WTC11 (cell line): ENCODE data around the gene SSH2. TPM values are rescaled to one million over a fixed set of nuclear protein-coding genes. Genes with fewer than 3 reads are reported as not detected.

Experiments used
- ATAC-seq: fragments of 200-7000 bp; cut with Tn5 transposase; 2 replicates; pipeline ENCODE4 v1.10.0; 2021; ENCODE audit warnings: mild to moderate bottlenecking, moderate library complexity
- CTCF ChIA-PET: fragments of 300-600 bp; sonication (Branson Sonifier 250); formaldehyde crosslinking; loops from one replicate; lab custom pipeline; 2021; ENCODE audit warnings: antibody characterized with exemption; lab: Charles Lee
- POLR2A ChIA-PET: fragments of 350-600 bp; sonication (Branson Sonifier 250); formaldehyde crosslinking; loops from one replicate; lab custom pipeline; 2021; ENCODE audit warnings: antibody characterized with exemption; lab: Charles Lee
- DNase-seq: peaks from one replicate; pipeline ENCODE4 v3.0.0; 2021; ENCODE audit warnings: low spot score
- H3K27ac Mint-ChIP-seq: 2 replicates; pipeline ENCODE4 v1.8.0; 2021; ENCODE audit warnings: mixed read lengths
- H3K27me3 Mint-ChIP-seq: 2 replicates; pipeline ENCODE4 v1.8.0; 2021; ENCODE audit warnings: low read depth, mild to moderate bottlenecking, moderate library complexity, mixed read lengths
- H3K36me3 Mint-ChIP-seq: 2 replicates; pipeline ENCODE4 v1.8.0; 2021; ENCODE audit warnings: mixed read lengths
- H3K4me1 Mint-ChIP-seq: 2 replicates; pipeline ENCODE4 v1.8.0; 2022; ENCODE audit warnings: mixed read lengths
- H3K4me3 Mint-ChIP-seq: 2 replicates; pipeline ENCODE4 v1.8.0; 2021; ENCODE audit warnings: mild to moderate bottlenecking, moderate library complexity, mixed read lengths
- H3K9me3 Mint-ChIP-seq: 2 replicates; pipeline ENCODE4 v1.8.0; 2021; ENCODE audit warnings: mixed read lengths
- ETV6 ChIP-seq: sonication (generic); formaldehyde crosslinking; IDR thresholded peaks from 2 replicates; pipeline ENCODE4 v1.8.1; 2022; ENCODE audit warnings: mild to moderate bottlenecking, missing genetic modification reagents
- NFE2L1 ChIP-seq: sonication (generic); formaldehyde crosslinking; IDR thresholded peaks from 2 replicates; pipeline ENCODE4 v1.8.1; 2023; ENCODE audit warnings: missing genetic modification reagents
- SOX15 ChIP-seq: fragments of 250-450 bp; sonication (Bioruptor Pico); IDR thresholded peaks from 2 replicates; pipeline ENCODE4 v1.9.0; 2021; ENCODE audit warnings: mild to moderate bottlenecking
- SP1 ChIP-seq: sonication (generic); formaldehyde crosslinking; conservative IDR thresholded peaks from 2 replicates; pipeline ENCODE4 v1.8.1; 2022; ENCODE audit warnings: missing genetic modification reagents
- ZNF263 ChIP-seq: sonication (generic); formaldehyde crosslinking; IDR thresholded peaks from 2 replicates; pipeline ENCODE4 v1.8.1; 2022; ENCODE audit warnings: low read depth, mild to moderate bottlenecking, moderate library complexity, missing genetic modification reagents
- ZNF317 ChIP-seq: sonication (generic); formaldehyde crosslinking; IDR thresholded peaks from 2 replicates; pipeline ENCODE4 v1.8.1; 2023; ENCODE audit warnings: low read depth, mild to moderate bottlenecking, moderate library complexity, missing genetic modification reagents, borderline replicate concordance
- ZNF396 ChIP-seq: fragments of 250-450 bp; sonication (Bioruptor Pico); IDR thresholded peaks from 2 replicates; pipeline ENCODE4 v1.8.0; 2021; ENCODE audit warnings: mild to moderate bottlenecking, moderate library complexity, borderline replicate concordance
- total RNA-seq: library from RNA; stranded (reverse); gene quantifications from 3 replicates; pipeline ENCODE4 v1.2.3, GENCODE V29; 2021
- TF ChIP-seq, protein P1 (sequence below): sonication (generic); formaldehyde crosslinking; IDR thresholded peaks from 2 replicates; pipeline ENCODE4 v1.8.1; 2022; ENCODE audit warnings: mild to moderate bottlenecking, missing genetic modification reagents, moderate library complexity, borderline replicate concordance
- TF ChIP-seq, protein P2 (sequence below): fragments of 250-450 bp; sonication (Bioruptor Pico); IDR thresholded peaks from 2 replicates; pipeline ENCODE4 v1.9.0; 2021; ENCODE audit warnings: mild to moderate bottlenecking, borderline replicate concordance
- TF ChIP-seq, protein P3 (sequence below): sonication (generic); formaldehyde crosslinking; IDR thresholded peaks from 2 replicates; pipeline ENCODE4 v1.8.0; 2022; ENCODE audit warnings: mild to moderate bottlenecking, missing genetic modification reagents
- TF ChIP-seq, protein P4 (sequence below): fragments of 250-450 bp; sonication (Bioruptor Pico); IDR thresholded peaks from 2 replicates; pipeline ENCODE4 v2.1.2; 2022; ENCODE audit warnings: mild to moderate bottlenecking, moderate library complexity
- TF ChIP-seq, protein P5 (sequence below): sonication (generic); formaldehyde crosslinking; IDR thresholded peaks from 2 replicates; pipeline ENCODE4 v1.8.1; 2022; ENCODE audit warnings: mild to moderate bottlenecking, moderate library complexity, missing genetic modification reagents

Gene SSH2
- total RNA-seq, 1 experiment from 2014 or later, result 14.3 TPM

DNA sequence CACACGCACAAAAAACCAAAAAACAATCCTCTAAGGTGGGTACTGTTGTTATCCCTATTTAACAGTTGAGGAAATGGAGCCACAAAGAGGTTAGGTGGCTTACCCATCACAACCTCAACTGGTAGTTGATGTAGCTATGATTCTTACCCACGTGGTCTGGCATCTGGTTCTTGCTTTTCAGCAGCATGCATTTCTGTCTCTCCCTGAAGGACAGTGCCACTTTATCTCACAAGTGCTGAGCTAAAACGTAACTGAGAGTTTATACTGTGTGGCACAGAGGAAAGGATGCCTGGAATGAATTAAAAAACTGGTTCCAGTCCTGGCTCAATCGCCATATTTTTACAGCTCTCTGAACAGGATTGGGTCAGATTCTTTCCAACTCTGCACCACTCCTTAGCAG, 305.4 kb downstream of the SSH2 start (continued):
- TF ChIP-seq, protein P1, sequence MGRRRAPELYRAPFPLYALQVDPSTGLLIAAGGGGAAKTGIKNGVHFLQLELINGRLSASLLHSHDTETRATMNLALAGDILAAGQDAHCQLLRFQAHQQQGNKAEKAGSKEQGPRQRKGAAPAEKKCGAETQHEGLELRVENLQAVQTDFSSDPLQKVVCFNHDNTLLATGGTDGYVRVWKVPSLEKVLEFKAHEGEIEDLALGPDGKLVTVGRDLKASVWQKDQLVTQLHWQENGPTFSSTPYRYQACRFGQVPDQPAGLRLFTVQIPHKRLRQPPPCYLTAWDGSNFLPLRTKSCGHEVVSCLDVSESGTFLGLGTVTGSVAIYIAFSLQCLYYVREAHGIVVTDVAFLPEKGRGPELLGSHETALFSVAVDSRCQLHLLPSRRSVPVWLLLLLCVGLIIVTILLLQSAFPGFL, result no peak

DNA sequence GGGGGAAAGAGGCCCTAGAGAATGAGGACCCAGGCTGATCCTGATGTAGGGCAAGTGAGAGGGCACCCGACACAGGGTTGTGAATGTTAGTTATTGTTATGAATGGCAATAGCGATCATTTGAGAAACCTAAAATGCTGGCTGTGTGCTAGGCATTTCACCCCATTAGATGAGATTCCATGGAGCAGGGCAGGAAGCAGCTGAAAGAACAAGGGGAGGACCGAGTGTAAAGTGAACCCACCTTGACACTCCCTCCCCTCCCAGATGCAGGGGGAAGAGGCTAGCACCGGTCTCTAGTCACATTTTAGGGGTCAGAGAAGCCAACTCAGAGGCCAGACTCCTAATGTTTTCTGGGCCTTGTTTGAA, 306.8 kb downstream of the SSH2 start:
- peak overlapping the region; percentile 82 for H3K27ac Mint-ChIP-seq

More for the DNA sequence above, 306.8 kb downstream of the SSH2 start:
- ATAC-seq (peak; percentile 9), DNase-seq (no peak)
- H3K9me3 Mint-ChIP-seq, result no peaks in the 10 kb centered on the region
- peaks cover 47% of the 10 kb centered on the region for H3K4me1 Mint-ChIP-seq
- H3K4me3 Mint-ChIP-seq, result peak overlapping the region; percentile 79
- TF ChIP-seq NFE2L1 (CRISPR knock-in tag) (no peak), ZNF317 (CRISPR knock-in tag) (no peak), SOX15 (no peak), ZNF396 (CRISPR knock-in tag) (no peak), ETV6 (CRISPR knock-in tag) (no peak), ZNF263 (no peak), SP1 (CRISPR knock-in tag) (no peak)
- TF ChIP-seq, protein P2, sequence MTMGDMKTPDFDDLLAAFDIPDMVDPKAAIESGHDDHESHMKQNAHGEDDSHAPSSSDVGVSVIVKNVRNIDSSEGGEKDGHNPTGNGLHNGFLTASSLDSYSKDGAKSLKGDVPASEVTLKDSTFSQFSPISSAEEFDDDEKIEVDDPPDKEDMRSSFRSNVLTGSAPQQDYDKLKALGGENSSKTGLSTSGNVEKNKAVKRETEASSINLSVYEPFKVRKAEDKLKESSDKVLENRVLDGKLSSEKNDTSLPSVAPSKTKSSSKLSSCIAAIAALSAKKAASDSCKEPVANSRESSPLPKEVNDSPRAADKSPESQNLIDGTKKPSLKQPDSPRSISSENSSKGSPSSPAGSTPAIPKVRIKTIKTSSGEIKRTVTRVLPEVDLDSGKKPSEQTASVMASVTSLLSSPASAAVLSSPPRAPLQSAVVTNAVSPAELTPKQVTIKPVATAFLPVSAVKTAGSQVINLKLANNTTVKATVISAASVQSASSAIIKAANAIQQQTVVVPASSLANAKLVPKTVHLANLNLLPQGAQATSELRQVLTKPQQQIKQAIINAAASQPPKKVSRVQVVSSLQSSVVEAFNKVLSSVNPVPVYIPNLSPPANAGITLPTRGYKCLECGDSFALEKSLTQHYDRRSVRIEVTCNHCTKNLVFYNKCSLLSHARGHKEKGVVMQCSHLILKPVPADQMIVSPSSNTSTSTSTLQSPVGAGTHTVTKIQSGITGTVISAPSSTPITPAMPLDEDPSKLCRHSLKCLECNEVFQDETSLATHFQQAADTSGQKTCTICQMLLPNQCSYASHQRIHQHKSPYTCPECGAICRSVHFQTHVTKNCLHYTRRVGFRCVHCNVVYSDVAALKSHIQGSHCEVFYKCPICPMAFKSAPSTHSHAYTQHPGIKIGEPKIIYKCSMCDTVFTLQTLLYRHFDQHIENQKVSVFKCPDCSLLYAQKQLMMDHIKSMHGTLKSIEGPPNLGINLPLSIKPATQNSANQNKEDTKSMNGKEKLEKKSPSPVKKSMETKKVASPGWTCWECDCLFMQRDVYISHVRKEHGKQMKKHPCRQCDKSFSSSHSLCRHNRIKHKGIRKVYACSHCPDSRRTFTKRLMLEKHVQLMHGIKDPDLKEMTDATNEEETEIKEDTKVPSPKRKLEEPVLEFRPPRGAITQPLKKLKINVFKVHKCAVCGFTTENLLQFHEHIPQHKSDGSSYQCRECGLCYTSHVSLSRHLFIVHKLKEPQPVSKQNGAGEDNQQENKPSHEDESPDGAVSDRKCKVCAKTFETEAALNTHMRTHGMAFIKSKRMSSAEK (CRISPR knock-in tag), result no peak
- TF ChIP-seq, protein P3, sequence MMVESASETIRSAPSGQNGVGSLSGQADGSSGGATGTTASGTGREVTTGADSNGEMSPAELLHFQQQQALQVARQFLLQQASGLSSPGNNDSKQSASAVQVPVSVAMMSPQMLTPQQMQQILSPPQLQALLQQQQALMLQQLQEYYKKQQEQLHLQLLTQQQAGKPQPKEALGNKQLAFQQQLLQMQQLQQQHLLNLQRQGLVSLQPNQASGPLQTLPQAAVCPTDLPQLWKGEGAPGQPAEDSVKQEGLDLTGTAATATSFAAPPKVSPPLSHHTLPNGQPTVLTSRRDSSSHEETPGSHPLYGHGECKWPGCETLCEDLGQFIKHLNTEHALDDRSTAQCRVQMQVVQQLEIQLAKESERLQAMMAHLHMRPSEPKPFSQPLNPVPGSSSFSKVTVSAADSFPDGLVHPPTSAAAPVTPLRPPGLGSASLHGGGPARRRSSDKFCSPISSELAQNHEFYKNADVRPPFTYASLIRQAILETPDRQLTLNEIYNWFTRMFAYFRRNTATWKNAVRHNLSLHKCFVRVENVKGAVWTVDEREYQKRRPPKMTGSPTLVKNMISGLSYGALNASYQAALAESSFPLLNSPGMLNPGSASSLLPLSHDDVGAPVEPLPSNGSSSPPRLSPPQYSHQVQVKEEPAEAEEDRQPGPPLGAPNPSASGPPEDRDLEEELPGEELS (CRISPR knock-in tag), result no peak; the same call in 1 of the 2 replicates
- TF ChIP-seq, protein P4, sequence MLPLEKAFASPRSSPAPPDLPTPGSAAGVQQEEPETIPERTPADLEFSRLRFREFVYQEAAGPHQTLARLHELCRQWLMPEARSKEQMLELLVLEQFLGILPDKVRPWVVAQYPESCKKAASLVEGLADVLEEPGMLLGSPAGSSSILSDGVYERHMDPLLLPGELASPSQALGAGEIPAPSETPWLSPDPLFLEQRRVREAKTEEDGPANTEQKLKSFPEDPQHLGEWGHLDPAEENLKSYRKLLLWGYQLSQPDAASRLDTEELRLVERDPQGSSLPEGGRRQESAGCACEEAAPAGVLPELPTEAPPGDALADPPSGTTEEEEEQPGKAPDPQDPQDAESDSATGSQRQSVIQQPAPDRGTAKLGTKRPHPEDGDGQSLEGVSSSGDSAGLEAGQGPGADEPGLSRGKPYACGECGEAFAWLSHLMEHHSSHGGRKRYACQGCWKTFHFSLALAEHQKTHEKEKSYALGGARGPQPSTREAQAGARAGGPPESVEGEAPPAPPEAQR (CRISPR knock-in tag), result no peak
- TF ChIP-seq, protein P5, sequence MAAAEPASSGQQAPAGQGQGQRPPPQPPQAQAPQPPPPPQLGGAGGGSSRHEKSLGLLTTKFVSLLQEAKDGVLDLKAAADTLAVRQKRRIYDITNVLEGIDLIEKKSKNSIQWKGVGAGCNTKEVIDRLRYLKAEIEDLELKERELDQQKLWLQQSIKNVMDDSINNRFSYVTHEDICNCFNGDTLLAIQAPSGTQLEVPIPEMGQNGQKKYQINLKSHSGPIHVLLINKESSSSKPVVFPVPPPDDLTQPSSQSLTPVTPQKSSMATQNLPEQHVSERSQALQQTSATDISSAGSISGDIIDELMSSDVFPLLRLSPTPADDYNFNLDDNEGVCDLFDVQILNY (CRISPR knock-in tag), result no peak
- H3K36me3 Mint-ChIP-seq, result no peaks in the 10 kb centered on the region
- POLR2A ChIA-PET, result interaction anchor here (0.6 kb wide), 1 partner anchor 415 kb away, joined by 5 read pairs; no protein-coding TSS in a partner anchor
- CTCF ChIA-PET, result interaction anchor here (0.8 to 3.2 kb wide), 12 partner anchors 10 to 506 kb away, joined by 3 to 18 read pairs (median 6); partner anchors contain the start of genes ABHD15 and ANKRD13B
- H3K27me3 Mint-ChIP-seq, result peaks cover 61% of the 10 kb centered on the region
